GM23248 (cell line): ENCODE data around the gene SLIT3.

Experiments used
- EZH2 ChIP-seq: fragments of 200-600 bp; sonication (generic); IDR thresholded peaks from 2 replicates; pipeline ENCODE4 v1.6.1; 2018; ENCODE audit warnings: antibody characterized with exemption, mild to moderate bottlenecking; ENCODE audit not compliant: insufficient read depth, poor library complexity, severe bottlenecking
- EZH2phosphoT487 ChIP-seq: fragments of 200-600 bp; sonication (generic); IDR thresholded peaks from 2 replicates; pipeline ENCODE4 v1.6.1; 2018; ENCODE audit warnings: antibody characterized with exemption, moderate library complexity, mild to moderate bottlenecking, low read depth; ENCODE audit not compliant: insufficient read depth

- TF ChIP-seq EZH2 (no peak), EZH2phosphoT487 (no peak)
These were observed 521.6 kb downstream of the SLIT3 start for GRCh38 chr5:168779333-168779732.
